Esophagus squamous epithelium (tissue), 4 donors: ENCODE data around the gene WNT2B.
"Not testable (repeated sequence)": the region's sequence is repeated elsewhere in the genome, so short reads cannot be mapped to it uniquely, and the experiment has no call there.

Experiments used
- POLR2A ChIP-seq, 4 donors: fragments of 450-650 bp; IDR thresholded peaks; one replicate each; pipeline ENCODE4 v1.6.1; 2017; ENCODE audit warnings: antibody characterized with exemption in 4 of 4, mild to moderate bottlenecking in 4 of 4, moderate library complexity in 3 of 4
- TF ChIP-seq, protein P1 (sequence below), 6 experiments: fragments of 450-650 bp in 4 of 6; fragments of 200-600 bp in 2 of 6; sonication (generic) in 2 of 6; IDR thresholded peaks; one replicate each; pipeline ENCODE4 v1.5.1; 2016 to 2019; ENCODE audit warnings: antibody characterized with exemption in 6 of 6, mild to moderate bottlenecking in 4 of 6, moderate library complexity in 4 of 6

DNA sequence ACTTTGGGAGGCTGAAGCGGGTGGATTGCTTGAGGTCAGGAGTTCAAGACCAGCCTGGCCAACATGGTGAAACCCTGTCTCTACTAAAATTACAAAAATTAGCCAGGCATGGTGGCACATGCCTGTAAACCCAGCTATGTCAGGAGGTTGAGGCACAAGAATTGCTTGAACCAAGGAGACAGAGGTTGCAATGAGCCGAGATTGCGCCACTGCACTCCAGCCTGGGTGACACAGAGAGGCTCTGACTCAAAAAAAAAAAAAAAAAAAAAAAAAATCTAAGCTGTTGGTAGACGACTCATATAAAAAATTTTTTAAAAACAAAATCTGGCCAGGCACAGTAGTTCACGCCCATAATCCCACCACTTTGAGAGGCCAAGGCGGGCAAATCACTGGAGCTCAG is 21.1 kb upstream of the WNT2B start:
- TF ChIP-seq POLR2A (IDR thresholded peaks at IDR 0.05): not testable (repeated sequence)
- TF ChIP-seq, protein P1, sequence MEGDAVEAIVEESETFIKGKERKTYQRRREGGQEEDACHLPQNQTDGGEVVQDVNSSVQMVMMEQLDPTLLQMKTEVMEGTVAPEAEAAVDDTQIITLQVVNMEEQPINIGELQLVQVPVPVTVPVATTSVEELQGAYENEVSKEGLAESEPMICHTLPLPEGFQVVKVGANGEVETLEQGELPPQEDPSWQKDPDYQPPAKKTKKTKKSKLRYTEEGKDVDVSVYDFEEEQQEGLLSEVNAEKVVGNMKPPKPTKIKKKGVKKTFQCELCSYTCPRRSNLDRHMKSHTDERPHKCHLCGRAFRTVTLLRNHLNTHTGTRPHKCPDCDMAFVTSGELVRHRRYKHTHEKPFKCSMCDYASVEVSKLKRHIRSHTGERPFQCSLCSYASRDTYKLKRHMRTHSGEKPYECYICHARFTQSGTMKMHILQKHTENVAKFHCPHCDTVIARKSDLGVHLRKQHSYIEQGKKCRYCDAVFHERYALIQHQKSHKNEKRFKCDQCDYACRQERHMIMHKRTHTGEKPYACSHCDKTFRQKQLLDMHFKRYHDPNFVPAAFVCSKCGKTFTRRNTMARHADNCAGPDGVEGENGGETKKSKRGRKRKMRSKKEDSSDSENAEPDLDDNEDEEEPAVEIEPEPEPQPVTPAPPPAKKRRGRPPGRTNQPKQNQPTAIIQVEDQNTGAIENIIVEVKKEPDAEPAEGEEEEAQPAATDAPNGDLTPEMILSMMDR (IDR thresholded peaks at IDR 0.05): not testable (repeated sequence)
